Thyroid gland (tissue), 4 donors: ENCODE results near the gene ME3.

Experiments used
- POLR2A ChIP-seq, 2 donors: fragments of 450-650 bp; IDR thresholded peaks; one replicate each; pipeline ENCODE4 v1.6.1; 2017; ENCODE audit warnings: antibody characterized with exemption in 2 of 2, mild to moderate bottlenecking in 2 of 2, moderate library complexity in 1 of 2
- TF ChIP-seq, protein P1 (sequence below), 6 experiments: fragments of 200-600 bp in 3 of 6; fragments of 450-650 bp in 3 of 6; sonication (generic) in 3 of 6; IDR thresholded peaks; one replicate each; pipeline ENCODE4 v1.5.1; 2016 to 2019; ENCODE audit warnings: antibody characterized with exemption in 6 of 6, mild to moderate bottlenecking in 2 of 6, inconsistent platforms in 1 of 6, moderate library complexity in 1 of 6

- TF ChIP-seq, protein P1, sequence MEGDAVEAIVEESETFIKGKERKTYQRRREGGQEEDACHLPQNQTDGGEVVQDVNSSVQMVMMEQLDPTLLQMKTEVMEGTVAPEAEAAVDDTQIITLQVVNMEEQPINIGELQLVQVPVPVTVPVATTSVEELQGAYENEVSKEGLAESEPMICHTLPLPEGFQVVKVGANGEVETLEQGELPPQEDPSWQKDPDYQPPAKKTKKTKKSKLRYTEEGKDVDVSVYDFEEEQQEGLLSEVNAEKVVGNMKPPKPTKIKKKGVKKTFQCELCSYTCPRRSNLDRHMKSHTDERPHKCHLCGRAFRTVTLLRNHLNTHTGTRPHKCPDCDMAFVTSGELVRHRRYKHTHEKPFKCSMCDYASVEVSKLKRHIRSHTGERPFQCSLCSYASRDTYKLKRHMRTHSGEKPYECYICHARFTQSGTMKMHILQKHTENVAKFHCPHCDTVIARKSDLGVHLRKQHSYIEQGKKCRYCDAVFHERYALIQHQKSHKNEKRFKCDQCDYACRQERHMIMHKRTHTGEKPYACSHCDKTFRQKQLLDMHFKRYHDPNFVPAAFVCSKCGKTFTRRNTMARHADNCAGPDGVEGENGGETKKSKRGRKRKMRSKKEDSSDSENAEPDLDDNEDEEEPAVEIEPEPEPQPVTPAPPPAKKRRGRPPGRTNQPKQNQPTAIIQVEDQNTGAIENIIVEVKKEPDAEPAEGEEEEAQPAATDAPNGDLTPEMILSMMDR (IDR thresholded peaks at IDR 0.05) = no peak
- no peak for TF ChIP-seq POLR2A (IDR thresholded peaks at IDR 0.05)
These were observed 154.9 kb downstream of the ME3 start for GRCh38 chr11:86517557-86517956.
